ENCODE measurements around the gene CCDC187. TPM values are rescaled to one million over a fixed set of nuclear protein-coding genes. Genes with fewer than 3 reads are reported as not detected.

Gene CCDC187
- total RNA-seq, 8 experiments from 2014 or later: 0.07 to 1.2 (median 0.19) TPM

GRCh38 chr9:136265561-136266355, 38.1 kb downstream of the CCDC187 start:
- in situ Hi-C loops (cut with MboI; ENCODE audit: low pct_unique_long_range_greater_than_20kb in 2 of 9, low sequenced_read_pairs in 9 of 9, unreplicated experiment in 9 of 9): loop anchor here in 3 of 9 experiments (25.0 kb wide), 1 partner anchor 103 kb away; no protein-coding TSS in a partner anchor
- ATAC-seq (replicated peaks in 6 of 8): no peak
- WGBS, 10 experiments: 57 to 90% (median 85%) methylated on average over 2 to 6 of the region's 17 CpGs; no CpG with 5 or more reads in 4 of the 10 experiments
- peaks cover 42% of the 10 kb centered on the region in 2 donors for H3K4me1 ChIP-seq (replicated peaks in 1 of 2)
- no peak overlapping the region for H3K4me3 ChIP-seq
- H3K27ac ChIP-seq: no peak overlapping the region

GRCh38 chr9:136264441-136265405, 39.2 kb downstream of the CCDC187 start:
- no peak overlapping the region for H3K4me3 ChIP-seq

GRCh38 chr9:136264031-136264430, 39.9 kb downstream of the CCDC187 start:
- in situ Hi-C loops (cut with MboI; ENCODE audit: low pct_unique_long_range_greater_than_20kb in 2 of 9, low sequenced_read_pairs in 9 of 9, unreplicated experiment in 9 of 9): loop anchor here in 3 of 9 experiments (25.0 kb wide), 1 partner anchor 102 kb away; no protein-coding TSS in a partner anchor
- no peak overlapping the region for H3K4me3 ChIP-seq
- H3K27ac ChIP-seq: no peak overlapping the region
- peak in 5 of 8 experiments; percentile 29 to 43 (median 36) for ATAC-seq (replicated peaks in 6 of 8)
- 61 to 100% (median 96%) methylated on average over 1 to 8 of the region's 19 CpGs; no CpG with 5 or more reads in 6 of the 10 experiments for WGBS, 10 experiments
- peaks cover 49 to 54% of the 10 kb centered on the region in 2 donors for H3K4me1 ChIP-seq (replicated peaks in 1 of 2)

More at GRCh38 chr9:136264441-136265405, 39.2 kb downstream of the CCDC187 start:
- peaks cover 45 to 48% of the 10 kb centered on the region in 2 donors for H3K4me1 ChIP-seq (replicated peaks in 1 of 2)
- in situ Hi-C loops (cut with MboI; ENCODE audit: low pct_unique_long_range_greater_than_20kb in 2 of 9, low sequenced_read_pairs in 9 of 9, unreplicated experiment in 9 of 9): loop anchor here in 3 of 9 experiments (25.0 kb wide), 1 partner anchor 102 kb away; no protein-coding TSS in a partner anchor
- ATAC-seq (replicated peaks in 6 of 8): no peak
- 0 to 100% (median 79%) methylated on average over 1 to 6 of the region's 24 CpGs; no CpG with 5 or more reads in 4 of the 10 experiments for WGBS, 10 experiments
- H3K27ac ChIP-seq: no peak overlapping the region

GRCh38 chr9:136262671-136263178, 41.2 kb downstream of the CCDC187 start:
- no peak for ATAC-seq (replicated peaks in 6 of 8)
- H3K4me1 ChIP-seq (replicated peaks in 1 of 2): peaks cover 41 to 54% of the 10 kb centered on the region in 2 donors
- H3K27ac ChIP-seq: no peak overlapping the region
- WGBS, 10 experiments: 56 to 100% methylated on average over 2 to 3 of the region's 6 CpGs; no CpG with 5 or more reads in 8 of the 10 experiments
- in situ Hi-C loops (cut with MboI; ENCODE audit: low pct_unique_long_range_greater_than_20kb in 2 of 9, low sequenced_read_pairs in 9 of 9, unreplicated experiment in 9 of 9): loop anchor here in 3 of 9 experiments (25.0 kb wide), 1 partner anchor 100 kb away; no protein-coding TSS in a partner anchor
- no peak overlapping the region for H3K4me3 ChIP-seq

GRCh38 chr9:136261686-136262430, 42.0 kb downstream of the CCDC187 start:
- Histone ChIP-seq H3K4me3 (no peak overlapping the region), H3K4me1 (replicated peaks in 1 of 2) (peaks cover 41 to 56% of the 10 kb centered on the region in 2 donors), H3K27ac (no peak overlapping the region)
- 29 to 100% (median 62%) methylated on average over 1 to 5 of the region's 28 CpGs; no CpG with 5 or more reads in 5 of the 10 experiments for WGBS, 10 experiments
- in situ Hi-C loops (cut with MboI; ENCODE audit: low pct_unique_long_range_greater_than_20kb in 2 of 9, low sequenced_read_pairs in 9 of 9, unreplicated experiment in 9 of 9): loop anchor here in 3 of 9 experiments (25.0 kb wide), 1 partner anchor 100 kb away; no protein-coding TSS in a partner anchor
- no peak for ATAC-seq (replicated peaks in 6 of 8)

- no peak for ATAC-seq (replicated peaks in 6 of 8)
- H3K4me3 ChIP-seq: no peak overlapping the region
- 37 to 74% (median 65%) methylated on average over 3 to 6 of the region's 20 CpGs; no CpG with 5 or more reads in 7 of the 10 experiments for WGBS, 10 experiments
- H3K4me1 ChIP-seq (replicated peaks in 1 of 2): peaks cover 43 to 61% of the 10 kb centered on the region in 2 donors
- H3K27ac ChIP-seq: no peak overlapping the region
- in situ Hi-C loops (cut with MboI; ENCODE audit: low pct_unique_long_range_greater_than_20kb in 2 of 9, low sequenced_read_pairs in 9 of 9, unreplicated experiment in 9 of 9): loop anchor here in 3 of 9 experiments (25.0 kb wide), 1 partner anchor 99 kb away; no protein-coding TSS in a partner anchor
These were observed 42.9 kb downstream of the CCDC187 start for GRCh38 chr9:136260936-136261472.

GRCh38 chr9:136260521-136260920, 43.4 kb downstream of the CCDC187 start:
- peaks cover 46 to 66% of the 10 kb centered on the region in 2 donors for H3K4me1 ChIP-seq (replicated peaks in 1 of 2)
- ATAC-seq (replicated peaks in 6 of 8): no peak
- 81 to 82% methylated on average over 3 to 4 of the region's 10 CpGs; no CpG with 5 or more reads in 8 of the 10 experiments for WGBS, 10 experiments
- in situ Hi-C loops (cut with MboI; ENCODE audit: low pct_unique_long_range_greater_than_20kb in 2 of 9, low sequenced_read_pairs in 9 of 9, unreplicated experiment in 9 of 9): loop anchor here in 3 of 9 experiments (25.0 kb wide), 1 partner anchor 98 kb away; no protein-coding TSS in a partner anchor
- H3K4me3 ChIP-seq: no peak overlapping the region
- H3K27ac ChIP-seq: no peak overlapping the region

GRCh38 chr9:136259836-136260235, 44.1 kb downstream of the CCDC187 start:
- Histone ChIP-seq H3K4me3 (no peak overlapping the region), H3K27ac (no peak overlapping the region), H3K4me1 (replicated peaks in 1 of 2) (peaks cover 53 to 72% of the 10 kb centered on the region in 2 donors)
- WGBS, 10 experiments: 50 to 100% methylated on average over 1 to 2 of the region's 17 CpGs; no CpG with 5 or more reads in 8 of the 10 experiments
- in situ Hi-C loops (cut with MboI; ENCODE audit: low pct_unique_long_range_greater_than_20kb in 2 of 9, low sequenced_read_pairs in 9 of 9, unreplicated experiment in 9 of 9): loop anchor here in 3 of 9 experiments (25.0 kb wide), 1 partner anchor 98 kb away; no protein-coding TSS in a partner anchor
- ATAC-seq (replicated peaks in 6 of 8): no peak

GRCh38 chr9:136259517-136259813, 44.4 kb downstream of the CCDC187 start:
- in situ Hi-C loops (cut with MboI; ENCODE audit: low pct_unique_long_range_greater_than_20kb in 2 of 9, low sequenced_read_pairs in 9 of 9, unreplicated experiment in 9 of 9): loop anchor here in 3 of 9 experiments (25.0 kb wide), 1 partner anchor 97 kb away; no protein-coding TSS in a partner anchor
- no peak overlapping the region for H3K4me3 ChIP-seq
- peaks cover 57 to 76% of the 10 kb centered on the region in 2 donors for H3K4me1 ChIP-seq (replicated peaks in 1 of 2)
- WGBS, 10 experiments: no CpG with 5 or more reads among the region's 4 CpGs
- no peak overlapping the region for H3K27ac ChIP-seq
- ATAC-seq (replicated peaks in 6 of 8): peak in 2 of 8 experiments; percentile 2 to 50

GRCh38 chr9:136258786-136259516, 44.9 kb downstream of the CCDC187 start:
- Histone ChIP-seq H3K4me1 (replicated peaks in 1 of 2) (peaks cover 55 to 74% of the 10 kb centered on the region in 2 donors), H3K4me3 (no peak overlapping the region), H3K27ac (no peak overlapping the region)
- in situ Hi-C loops (cut with MboI; ENCODE audit: low pct_unique_long_range_greater_than_20kb in 2 of 9, low sequenced_read_pairs in 9 of 9, unreplicated experiment in 9 of 9): loop anchor here in 3 of 9 experiments (25.0 kb wide), 1 partner anchor 97 kb away; no protein-coding TSS in a partner anchor
- WGBS, 10 experiments: 83% methylated on average over 1 of the region's 22 CpGs; no CpG with 5 or more reads in 9 of the 10 experiments
- ATAC-seq (replicated peaks in 6 of 8): no peak

- no peak for ATAC-seq (replicated peaks in 6 of 8)
- in situ Hi-C loops (cut with MboI; ENCODE audit: low pct_unique_long_range_greater_than_20kb in 2 of 9, low sequenced_read_pairs in 9 of 9, unreplicated experiment in 9 of 9): loop anchor here in 3 of 9 experiments (25.0 kb wide), 1 partner anchor 96 kb away; no protein-coding TSS in a partner anchor
- Histone ChIP-seq H3K27ac (no peak overlapping the region), H3K4me1 (replicated peaks in 1 of 2) (peaks cover 49 to 67% of the 10 kb centered on the region in 2 donors), H3K4me3 (no peak overlapping the region)
- 88% methylated on average over 3 of the region's 13 CpGs; no CpG with 5 or more reads in 9 of the 10 experiments for WGBS, 10 experiments
These were observed 45.6 kb downstream of the CCDC187 start for GRCh38 chr9:136258299-136258625.
